GM06990 (cell line): ENCODE data around the gene SHTN1.

Experiments used
- DNase-seq: peaks from one replicate; pipeline ENCODE4 v3.0.0-alpha.2; 2011; ENCODE audit not compliant: insufficient read length; ENCODE audit errors: extremely low read depth
- H3K27me3 ChIP-seq: replicated peaks from 2 replicates; pipeline ENCODE4 v1.6.0; 2011; ENCODE audit warnings: low read length; ENCODE audit not compliant: control insufficient read depth, insufficient read depth
- H3K36me3 ChIP-seq: 2 replicates; pipeline ENCODE4 v1.5.1; 2011; ENCODE audit warnings: low read length; ENCODE audit not compliant: control insufficient read depth, insufficient read depth
- H3K4me3 ChIP-seq: replicated peaks from 2 replicates; pipeline ENCODE4 v1.5.1; 2011; ENCODE audit warnings: low read depth, mild to moderate bottlenecking, control low read depth, low read length
- CTCF ChIP-seq: IDR thresholded peaks from 2 replicates; pipeline ENCODE4 v1.5.1; 2011; ENCODE audit warnings: low read length, control low read depth, mild to moderate bottlenecking, inconsistent platforms; ENCODE audit not compliant: insufficient read depth, poor library complexity, severe bottlenecking

Gene SHTN1

GRCh38 chr10:116998172-116998571, 6.8 kb downstream of the SHTN1 start:
- TF ChIP-seq CTCF, result no peak
- Histone ChIP-seq H3K4me3 (no peak overlapping the region), H3K36me3 (no peaks in the 10 kb centered on the region), H3K27me3 (no peaks in the 10 kb centered on the region; the same call in 1 of the 2 replicates)
- DNase-seq, result no peak

GRCh38 chr10:116997015-116997414, 8.0 kb downstream of the SHTN1 start:
- DNase-seq, result no peak

GRCh38 chr10:116995648-116996047, 9.3 kb downstream of the SHTN1 start:
- Histone ChIP-seq H3K4me3 (no peak overlapping the region), H3K27me3 (no peaks in the 10 kb centered on the region; the same call in 1 of the 2 replicates), H3K36me3 (no peaks in the 10 kb centered on the region)
- DNase-seq, result no peak
- no peak for TF ChIP-seq CTCF

More at GRCh38 chr10:116997015-116997414, 8.0 kb downstream of the SHTN1 start:
- Histone ChIP-seq H3K27me3 (no peaks in the 10 kb centered on the region; the same call in 1 of the 2 replicates), H3K4me3 (no peak overlapping the region), H3K36me3 (no peaks in the 10 kb centered on the region)
- TF ChIP-seq CTCF, result no peak

- no peak overlapping the region for H3K4me3 ChIP-seq
- no peak for DNase-seq
- no peaks in the 10 kb centered on the region for H3K36me3 ChIP-seq
- TF ChIP-seq CTCF, result no peak
- H3K27me3 ChIP-seq, result no peaks in the 10 kb centered on the region; the same call in 1 of the 2 replicates
Observed at GRCh38 chr10:116994113-116994890, 10.7 kb downstream of the SHTN1 start.

- no peaks in the 10 kb centered on the region for H3K36me3 ChIP-seq
- TF ChIP-seq CTCF, result no peak
- H3K4me3 ChIP-seq, result no peak overlapping the region
- H3K27me3 ChIP-seq, result no peaks in the 10 kb centered on the region; the same call in 1 of the 2 replicates
- no peak for DNase-seq
Observed at GRCh38 chr10:116993610-116994009, 11.4 kb downstream of the SHTN1 start.
